Astrocyte of the hippocampus (primary cell): ENCODE measurements around the gene TSPAN18.
A peak's percentile ranks its signal among the peaks of the same experiment; 100 is the strongest.

Experiments used
- DNase-seq: peaks from one replicate; pipeline ENCODE4 v3.0.0; 2011; ENCODE audit warnings: low read depth, low spot score

Gene TSPAN18

DNA sequence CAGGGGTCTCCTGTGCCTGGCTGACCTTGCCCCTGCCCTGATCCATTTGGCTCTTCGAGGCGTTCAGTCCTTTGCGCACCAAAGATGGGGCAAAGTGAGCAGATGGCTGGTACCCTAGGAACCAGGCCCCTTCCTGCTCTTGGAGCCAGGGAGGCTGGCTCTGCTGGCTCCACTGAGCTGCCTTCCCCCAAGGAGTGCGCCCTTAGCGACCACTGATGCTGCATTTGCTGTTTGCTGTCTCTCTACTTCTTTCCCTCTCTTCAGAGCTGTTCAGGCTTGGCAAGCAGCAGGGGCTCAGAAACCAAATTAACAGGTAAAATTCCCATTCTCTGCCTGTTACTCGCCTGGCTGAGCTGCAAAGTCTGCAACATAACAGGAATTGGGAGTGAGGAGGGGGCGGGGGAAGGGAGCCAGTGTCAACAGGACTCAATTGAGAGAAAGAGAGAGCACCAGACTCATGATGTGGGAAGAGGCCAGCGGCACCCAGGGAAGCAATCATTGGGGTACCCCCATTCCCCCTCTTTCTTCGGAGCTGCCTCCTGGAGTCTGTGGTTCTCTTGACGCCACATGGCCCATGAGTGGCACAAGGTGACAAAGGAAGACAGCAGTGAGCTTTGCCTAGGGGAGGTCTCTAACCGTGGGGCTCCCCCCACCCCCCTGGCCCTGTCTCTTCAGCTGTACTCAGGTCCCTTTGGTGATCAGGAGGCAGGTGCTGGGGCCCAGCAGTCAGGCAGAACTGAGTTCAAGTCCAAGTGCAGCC lies 121.6 kb downstream of the TSPAN18 start:
- no peak for DNase-seq

DNA sequence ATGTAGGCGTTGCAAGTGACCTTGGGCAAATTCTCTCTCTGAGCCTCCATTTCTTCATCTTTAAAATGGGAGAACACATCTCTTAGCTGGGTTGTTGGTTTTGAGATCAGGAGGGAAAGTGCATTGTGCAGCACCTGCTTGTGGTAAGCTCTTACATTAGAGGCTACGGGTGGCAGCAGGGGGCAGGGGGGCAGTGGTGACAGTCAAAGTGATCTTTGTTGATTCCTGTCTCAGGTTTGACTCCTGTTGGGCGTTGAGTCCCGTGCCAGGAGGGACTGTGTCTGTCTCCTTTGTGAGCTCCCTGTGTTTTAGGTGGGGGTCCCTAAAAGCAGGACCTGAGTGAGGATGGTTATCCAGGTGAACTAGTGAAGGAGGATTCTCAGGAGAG lies 122.2 kb downstream of the TSPAN18 start:
- DNase-seq = no peak

DNA sequence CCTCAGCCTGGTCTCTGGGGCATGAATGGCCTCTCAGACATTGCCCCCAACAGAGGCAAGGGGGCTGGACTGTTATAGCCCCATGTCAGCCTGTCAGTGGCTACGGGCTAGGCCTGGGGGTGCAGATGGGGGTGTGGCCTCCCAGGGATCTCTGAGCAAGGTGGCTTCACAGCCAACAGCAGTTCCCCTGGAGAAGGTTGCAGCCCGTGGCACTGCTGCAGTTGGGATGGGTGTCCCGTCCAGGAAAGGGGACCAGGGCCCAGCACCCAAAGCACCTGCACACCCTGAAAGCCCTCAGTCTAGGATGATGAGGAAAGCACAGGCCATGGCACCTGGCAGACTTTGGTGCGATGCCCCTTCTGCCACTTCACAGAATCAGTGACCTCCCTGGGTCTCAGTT lies 122.7 kb downstream of the TSPAN18 start:
- DNase-seq = no peak

DNA sequence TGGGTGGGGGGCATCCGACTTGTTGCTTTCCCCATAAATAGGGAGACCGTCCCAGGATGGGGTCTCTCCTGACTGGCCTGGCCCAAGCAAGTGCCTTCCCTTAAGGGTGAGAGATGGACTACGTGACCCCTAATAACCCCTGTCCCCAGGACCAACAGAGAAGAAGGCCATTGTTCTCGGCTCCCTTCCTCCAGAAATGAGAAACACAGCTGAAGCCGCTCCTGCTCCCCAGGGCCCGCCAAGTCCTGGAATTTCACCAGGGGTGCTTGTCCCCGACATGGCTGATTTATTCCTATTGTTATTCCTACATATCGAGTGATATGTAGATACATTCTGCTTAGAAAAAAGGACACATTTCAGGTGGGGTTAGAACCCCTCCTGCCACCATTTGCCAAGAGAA lies 123.2 kb downstream of the TSPAN18 start:
- DNase-seq = no peak

DNA sequence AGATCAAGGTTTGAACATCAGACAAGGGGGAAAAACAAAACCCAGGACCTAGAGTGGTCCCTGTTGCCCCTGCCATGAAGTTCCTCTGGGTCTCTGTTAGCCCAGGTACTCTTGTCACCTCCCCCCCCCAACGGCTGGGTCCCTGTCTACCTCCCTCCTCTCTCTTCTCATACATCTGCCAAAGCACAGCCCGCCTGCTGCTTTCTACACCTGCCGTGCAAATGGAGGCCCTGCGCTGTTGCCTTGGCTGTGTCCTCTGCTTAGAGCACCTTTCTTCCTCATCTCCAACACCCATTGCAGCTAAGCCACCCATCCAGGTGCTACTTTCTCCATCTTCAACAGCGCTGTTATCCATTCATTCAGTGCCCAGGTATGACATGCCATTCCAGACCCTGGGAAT lies 124.7 kb downstream of the TSPAN18 start:
- DNase-seq = no peak

DNA sequence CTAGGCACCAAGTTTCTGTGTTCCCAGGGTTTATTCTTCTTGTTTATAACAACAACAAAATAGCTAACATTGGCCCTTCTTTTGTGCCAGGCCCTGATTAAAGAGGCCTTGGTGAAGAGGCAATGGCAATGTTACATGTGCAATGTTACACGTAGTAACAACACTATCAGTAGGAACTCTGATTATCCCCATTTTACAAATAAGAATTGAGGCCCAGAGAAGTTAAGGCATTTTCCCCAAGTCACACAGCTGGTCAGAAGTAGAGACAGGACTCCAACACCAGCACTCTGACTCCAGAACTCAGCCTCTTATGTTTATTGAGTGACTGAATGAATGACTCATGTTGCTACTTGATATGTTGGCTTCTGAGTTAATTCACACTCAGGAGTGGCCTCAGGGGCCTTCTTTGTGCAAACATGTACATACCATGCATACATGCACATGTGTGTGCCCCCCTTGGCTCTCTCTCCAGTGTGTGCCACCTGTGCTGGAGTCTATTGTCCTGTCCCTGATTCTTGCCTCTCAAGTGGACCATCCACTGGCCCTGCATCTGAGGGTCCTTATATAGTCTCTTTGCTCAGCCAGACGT lies 125.5 kb downstream of the TSPAN18 start:
- DNase-seq = no peak

DNA sequence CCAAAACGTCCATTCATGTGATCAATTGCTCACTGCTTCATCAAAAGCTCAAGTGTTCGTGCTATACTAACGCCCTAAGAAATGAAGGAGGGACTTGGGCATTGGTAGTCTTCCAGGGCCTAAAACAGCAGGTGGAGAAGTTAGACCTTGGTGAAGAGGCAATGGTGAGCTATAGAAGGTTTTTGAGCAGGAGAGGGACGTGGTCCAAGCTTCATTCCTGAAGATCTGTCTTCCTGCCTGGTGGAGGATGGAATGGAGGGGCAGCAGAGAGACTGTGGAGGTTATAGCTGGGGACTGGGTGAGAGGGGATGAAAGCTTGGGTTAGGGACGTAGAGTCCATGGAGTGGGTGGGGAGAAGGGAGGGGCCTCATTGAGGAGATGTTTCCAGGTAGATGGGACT lies 126.2 kb downstream of the TSPAN18 start:
- no peak for DNase-seq

DNA sequence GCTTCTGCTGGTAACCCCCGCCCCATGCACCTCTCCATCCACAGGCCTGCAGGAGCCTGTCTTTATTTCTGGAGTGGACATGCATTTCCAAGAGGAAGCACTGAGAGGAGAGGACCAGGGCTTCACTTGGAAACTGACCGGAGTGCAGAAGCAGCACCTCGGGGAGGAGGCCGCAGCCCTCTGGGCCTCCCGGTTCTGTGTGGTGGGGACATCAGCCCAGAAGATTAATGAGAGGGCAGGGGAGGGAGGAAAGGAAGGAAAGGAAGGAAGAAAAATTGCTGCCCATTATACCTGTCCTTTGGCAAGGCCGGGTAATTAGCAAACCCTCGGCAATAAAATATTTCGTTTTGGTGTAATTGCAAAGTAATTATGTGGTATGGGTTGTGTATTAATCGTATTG lies 126.9 kb downstream of the TSPAN18 start:
- no peak for DNase-seq

DNA sequence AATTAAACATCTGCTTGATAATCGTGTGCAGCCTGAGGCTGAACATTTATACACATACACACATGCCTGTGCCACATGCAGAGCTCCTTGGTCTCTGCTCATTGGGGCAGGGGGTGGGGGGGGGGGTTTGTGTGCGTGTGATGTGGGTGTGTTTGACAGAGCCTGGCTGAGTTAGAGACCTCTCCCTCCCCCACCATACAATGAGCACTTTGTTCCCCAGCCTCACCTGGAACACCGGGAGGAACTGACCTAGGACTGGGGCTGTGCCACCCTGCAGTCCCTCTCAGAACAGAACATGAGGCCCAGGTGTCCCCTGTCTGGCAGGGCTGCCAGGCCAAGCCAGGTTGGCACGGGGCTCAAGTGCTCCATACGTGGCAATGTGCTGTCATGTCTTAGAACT lies 127.3 kb downstream of the TSPAN18 start:
- no peak for DNase-seq

DNA sequence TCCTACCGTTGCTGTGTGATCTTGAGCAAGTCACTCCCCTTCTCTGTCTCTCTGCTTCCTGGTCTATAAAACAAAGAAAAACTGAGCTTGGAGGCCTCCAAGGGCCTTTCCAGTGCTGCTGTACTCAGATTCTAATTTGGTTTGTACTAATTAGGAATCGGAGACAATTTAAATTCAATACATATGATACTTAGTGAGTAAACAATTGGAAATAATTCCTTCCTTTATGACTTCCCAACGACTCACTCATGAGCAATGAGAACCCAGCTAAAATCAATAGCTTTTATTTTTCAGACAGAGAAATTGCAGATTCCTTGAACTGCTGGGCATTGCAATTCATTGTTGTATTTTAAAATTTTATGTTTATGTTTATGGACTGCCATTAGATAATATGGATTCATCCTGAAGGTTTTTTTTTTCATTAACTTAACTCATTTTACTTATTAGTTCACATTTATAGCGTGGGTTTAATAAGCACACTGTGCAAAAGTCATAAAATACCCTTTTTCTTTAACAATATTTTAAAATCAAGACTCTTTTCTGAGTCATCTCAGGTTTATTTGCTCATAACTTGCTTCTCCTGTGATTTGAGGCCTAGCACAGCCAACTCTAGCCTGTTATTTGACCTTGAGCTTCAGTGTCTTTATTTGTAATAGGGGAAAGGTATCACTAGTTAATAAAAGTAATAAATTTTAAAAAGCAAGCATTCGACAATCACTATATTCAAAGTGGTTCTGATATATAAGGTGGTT lies 128.2 kb downstream of the TSPAN18 start:
- no peak for DNase-seq

DNA sequence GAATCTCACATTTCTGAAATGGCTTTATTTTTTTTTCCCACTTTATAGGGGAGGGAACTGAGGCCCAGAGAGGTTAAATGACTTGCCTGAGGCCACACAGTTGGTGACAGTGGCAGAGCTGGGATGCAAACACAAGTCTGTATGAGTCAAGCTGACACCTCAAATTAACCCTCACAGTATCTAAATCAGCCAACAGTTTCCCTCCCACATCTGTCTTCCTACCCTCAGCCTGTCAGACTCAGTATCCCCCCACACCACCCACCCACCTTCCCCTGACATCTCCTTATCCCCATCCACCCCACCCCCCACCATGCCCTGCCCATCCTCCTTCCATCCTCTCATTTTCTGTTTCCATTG lies 128.7 kb downstream of the TSPAN18 start:
- no peak for DNase-seq

DNA sequence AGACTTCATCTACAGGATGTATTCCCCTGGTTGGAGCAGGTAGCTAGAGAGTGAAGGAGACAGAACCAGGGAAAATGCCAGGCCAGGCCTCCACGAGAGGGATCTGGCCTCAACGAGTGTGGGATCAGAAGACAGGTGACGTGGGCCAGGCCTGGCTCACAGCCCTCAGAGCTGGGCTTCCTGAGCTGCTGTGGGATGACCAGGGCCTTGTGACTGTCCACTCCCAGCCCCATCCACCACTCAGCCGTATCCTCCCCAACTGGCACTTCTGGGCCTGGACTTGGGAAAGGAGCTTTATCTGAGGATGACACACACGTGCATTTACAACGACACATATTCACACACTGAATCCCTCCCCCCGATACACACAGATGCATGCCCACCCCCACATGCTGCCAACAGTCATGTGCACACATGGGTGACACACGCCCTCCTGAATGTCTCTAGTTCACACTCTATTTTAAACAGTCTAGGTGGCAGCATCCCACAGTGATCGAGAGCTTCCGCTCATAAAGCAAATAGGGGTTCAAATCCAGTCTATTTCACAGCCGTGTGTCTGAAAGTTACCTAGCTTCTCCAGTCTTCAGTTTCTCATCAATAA lies 130.8 kb downstream of the TSPAN18 start:
- no peak for DNase-seq

DNA sequence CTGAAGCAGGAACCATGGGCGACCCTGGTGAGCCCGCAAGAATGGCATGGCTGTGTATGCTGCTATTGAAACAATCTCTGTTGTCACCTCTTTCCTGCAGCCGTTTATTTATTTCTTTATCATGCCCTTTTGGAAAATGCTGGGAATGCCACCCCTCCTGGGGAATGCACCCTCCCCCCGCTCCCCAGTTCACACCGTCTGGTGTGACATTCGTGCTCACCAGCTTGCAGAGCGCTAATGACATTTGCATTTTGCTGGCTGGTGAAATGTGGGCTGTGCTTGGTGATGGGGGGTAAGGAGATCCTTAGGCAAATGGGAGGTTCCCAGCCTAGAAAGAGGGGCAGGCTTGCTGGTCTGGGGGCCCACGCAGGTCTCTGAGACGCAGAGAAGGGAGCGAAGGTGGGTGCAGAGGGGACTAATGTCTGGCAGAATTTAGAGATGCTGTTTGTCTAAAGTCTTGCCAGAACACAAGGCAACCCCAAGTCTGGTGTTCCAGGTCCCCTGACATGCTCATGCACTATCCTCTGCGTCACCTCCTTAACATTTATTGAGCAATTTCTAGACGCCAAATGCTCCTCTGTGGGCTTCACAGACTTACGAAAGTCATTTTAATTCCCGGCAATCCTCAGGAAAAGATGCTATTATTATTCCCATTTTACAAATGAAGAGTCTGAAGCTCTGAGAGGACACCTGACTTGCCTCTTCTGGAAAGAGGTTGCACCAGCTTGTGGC lies 132.2 kb downstream of the TSPAN18 start:
- peak; percentile 55 for DNase-seq

DNA sequence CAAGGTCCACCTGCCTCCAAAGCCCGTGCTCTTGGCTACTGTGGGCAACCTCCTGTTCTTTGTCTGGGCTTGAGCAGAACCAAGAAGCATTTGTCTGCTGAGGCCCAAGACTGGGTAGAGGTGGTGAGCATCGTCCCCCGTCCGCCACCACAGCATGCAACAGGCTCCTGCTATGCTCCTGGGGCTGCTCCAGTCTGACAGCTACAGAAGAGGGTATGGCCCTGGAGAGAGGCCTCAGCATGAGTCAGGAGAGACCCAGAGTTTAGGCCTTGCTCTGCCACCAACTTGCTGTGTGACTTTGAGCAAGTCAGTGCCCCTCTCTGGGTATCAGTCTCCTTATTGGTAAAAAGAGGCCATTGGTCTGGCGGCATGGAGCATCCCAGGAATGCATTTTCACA lies 132.8 kb downstream of the TSPAN18 start:
- no peak for DNase-seq

DNA sequence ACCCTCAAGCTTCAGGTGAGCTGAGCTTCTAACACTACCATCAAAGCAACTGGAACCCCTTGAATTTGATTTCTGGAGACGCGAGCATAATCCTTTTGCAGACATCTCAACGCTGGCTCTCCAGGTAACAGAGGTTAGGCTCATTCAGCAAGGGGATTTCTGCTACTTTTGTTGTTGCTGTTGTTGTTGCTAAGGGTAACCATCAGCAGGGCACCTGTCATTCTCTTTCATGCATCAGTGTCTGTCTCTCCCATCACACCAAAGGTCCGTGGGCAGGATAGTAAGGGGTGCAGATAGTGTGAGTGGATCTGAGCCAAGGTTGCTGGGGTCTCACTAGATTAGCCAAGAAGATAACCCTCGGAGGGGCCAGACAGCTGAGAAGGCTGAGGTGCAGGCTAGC lies 133.6 kb downstream of the TSPAN18 start:
- DNase-seq = no peak

DNA sequence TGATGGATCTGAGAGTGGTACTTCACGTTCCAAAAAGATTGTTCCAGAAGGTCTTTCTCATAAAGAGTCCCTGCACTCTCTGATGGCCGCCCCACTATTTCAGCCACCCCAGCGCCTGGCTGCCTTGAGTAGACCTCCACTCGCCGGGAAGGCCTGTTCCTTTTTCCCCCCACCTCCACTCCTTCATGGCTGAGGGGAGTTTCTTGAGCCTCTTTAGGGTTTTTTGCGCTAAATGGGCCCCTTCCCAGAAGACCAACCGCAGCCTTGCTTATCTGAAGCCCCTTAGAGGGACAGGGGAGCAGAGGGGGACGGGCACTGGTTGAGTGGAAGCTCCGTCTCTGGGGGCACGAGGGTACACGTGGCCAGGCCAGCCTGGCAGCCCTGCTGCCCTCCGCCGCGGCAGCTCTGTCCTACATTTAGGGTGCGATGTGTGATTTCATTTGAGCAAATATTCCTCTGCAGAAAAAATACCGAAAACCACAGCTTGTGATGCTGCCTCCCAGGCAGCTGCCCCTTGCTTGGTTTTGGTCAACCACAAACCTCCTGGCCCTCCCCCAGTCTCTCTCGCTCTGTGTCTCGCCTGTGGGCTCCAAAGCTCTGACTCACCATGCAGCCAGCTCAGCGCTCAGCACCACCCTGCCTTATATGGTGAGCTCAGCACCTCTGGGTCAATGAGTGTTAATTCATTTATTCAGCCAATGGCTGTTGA lies 135.2 kb downstream of the TSPAN18 start:
- DNase-seq = peak; percentile 99

DNA sequence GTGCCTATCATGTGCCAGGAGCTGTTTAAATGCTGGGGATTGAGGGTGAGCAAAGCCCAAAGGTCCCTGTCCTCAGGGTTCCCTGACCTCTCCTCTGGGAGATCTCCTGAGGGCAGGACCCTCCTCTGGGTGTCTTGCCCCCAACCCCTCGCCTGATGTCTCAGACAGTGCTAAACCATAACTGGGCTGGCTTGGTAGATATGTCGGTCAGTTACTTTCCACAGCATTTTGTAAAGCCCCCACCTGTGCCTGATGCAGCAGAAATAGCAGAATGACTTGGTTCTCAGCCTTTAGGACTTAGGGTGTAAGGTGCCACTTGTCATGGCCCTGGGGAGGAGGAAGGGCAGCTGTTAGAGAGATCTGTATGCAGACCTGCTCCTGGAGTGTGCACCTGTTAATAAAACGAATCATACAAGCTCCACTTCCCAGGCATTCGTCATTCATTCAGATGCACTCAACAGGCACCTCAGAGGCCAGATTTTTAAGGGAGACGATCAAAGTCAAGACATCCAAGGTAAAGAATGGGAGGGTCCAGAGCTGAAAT lies 135.9 kb downstream of the TSPAN18 start:
- DNase-seq = peak; percentile 45

DNA sequence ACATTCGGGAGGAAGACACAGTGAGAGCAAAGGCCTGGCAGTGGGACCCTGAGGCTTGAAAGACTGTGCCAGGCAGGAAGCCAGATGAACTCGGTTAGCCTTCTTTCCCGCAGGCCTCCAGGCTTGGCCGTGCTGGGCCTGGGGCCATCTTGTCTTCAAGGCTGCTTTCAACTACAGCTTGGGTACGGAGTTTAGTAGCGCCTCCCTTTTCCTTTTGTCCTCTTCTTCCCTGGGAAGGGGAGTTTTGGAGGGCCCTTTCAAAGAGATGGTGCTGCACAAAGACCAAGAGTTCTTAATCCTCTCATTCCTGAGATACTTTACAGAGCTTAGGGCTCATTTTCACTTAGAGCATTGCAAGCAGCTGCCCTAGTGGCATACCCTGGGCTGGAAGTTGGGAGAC lies 136.5 kb downstream of the TSPAN18 start:
- DNase-seq = peak; percentile 58

DNA sequence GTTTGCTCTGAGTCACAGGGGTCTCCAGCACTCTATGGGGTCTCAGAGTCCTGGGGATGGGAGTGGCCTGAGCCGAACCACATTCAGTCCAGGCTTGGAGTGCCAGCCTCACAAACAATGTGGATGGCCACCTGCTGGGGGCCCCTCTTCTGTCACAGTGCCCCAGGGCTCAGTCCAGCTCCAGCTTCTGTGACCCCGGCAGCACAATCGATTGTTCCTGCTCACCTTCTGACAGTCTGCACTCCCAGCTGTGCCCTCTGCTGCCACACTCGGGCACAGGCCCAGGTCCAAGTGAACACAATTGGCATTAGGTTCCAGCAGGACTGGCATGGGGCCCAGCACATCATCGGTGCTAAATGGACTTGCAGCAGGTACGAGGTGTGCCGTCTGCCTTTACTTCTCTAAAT lies 139.1 kb downstream of the TSPAN18 start:
- DNase-seq = no peak

DNA sequence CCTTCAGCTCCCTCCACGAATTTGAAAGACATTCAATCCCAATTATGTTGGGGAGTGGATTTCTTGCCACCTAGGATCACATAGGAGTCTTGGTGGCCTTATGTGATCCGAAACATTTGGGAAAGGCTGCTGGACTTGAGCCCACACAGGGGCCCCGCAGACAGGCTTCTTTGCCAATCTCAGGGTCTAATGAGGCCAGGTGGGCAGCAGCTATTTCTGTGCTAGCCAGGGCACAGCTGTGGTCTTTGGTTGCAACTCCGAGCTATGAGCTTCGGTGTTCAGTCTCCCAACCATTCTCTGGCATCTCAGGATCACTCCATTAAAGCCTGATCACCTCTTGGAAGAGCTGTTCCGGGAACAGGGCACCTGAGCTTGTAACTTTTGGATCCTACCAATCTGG lies 139.5 kb downstream of the TSPAN18 start:
- no peak for DNase-seq

DNA sequence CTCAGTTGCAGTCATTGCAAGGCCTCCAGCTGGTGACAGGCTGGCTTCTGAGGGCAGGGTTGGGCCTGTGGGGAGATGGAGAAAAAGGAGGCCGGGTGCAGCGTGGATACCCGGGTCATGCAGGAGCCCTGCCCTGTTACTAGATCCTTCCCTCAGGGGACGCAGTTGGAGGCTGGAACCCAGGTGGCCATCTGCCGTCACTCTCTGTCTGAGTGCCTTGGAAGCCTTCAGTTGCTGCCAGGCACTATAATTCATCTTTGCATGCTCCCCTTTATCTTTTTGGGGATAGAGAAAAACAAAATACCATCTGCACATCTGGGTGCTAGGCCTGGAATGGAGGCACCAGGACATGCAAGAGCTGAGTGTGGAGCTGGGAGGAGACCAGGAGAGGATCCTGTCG lies 141.3 kb downstream of the TSPAN18 start:
- no peak for DNase-seq
